PC-9 (cell line): ENCODE results near the gene AXIN2.

Source experiments
- CTCF ChIP-seq: fragments of 200-600 bp; sonication (generic); conservative IDR thresholded peaks from 2 replicates; pipeline ENCODE4 v1.6.1; 2017; ENCODE audit warnings: mixed run types, antibody characterized with exemption, mild to moderate bottlenecking, moderate library complexity
- EZH2 ChIP-seq: fragments of 200-600 bp; sonication (generic); IDR thresholded peaks from 2 replicates; pipeline ENCODE4 v1.8.0; 2017; ENCODE audit warnings: antibody characterized with exemption, low read depth

GRCh38 chr17:65552214-65552613, 9.2 kb downstream of the AXIN2 start:
- TF ChIP-seq CTCF = no peak
- no peak for TF ChIP-seq EZH2
